Karpas-422 (cell line): ENCODE results near the gene ELK4. TPM values are rescaled to one million over a fixed set of nuclear protein-coding genes. Genes with fewer than 3 reads are reported as not detected.

Experiments used
- DNase-seq: peaks from one replicate; pipeline ENCODE4 v3.0.0-alpha.2; 2015
- H2AFZ ChIP-seq: fragments of 200-600 bp; sonication (generic); 2 replicates; pipeline ENCODE4 v1.6.1; 2014; ENCODE audit warnings: antibody characterized with exemption, low read length, mixed read lengths
- H3K27ac ChIP-seq: fragments of 200-600 bp; sonication (generic); 2 replicates; pipeline ENCODE4 v1.5.1; 2014; ENCODE audit warnings: mild to moderate bottlenecking, low read length, moderate library complexity
- H3K27me3 ChIP-seq: fragments of 200-600 bp; sonication (generic); 2 replicates; pipeline ENCODE4 v1.6.1; 2014; ENCODE audit warnings: low read length, mixed read lengths
- H3K36me3 ChIP-seq: fragments of 200-600 bp; sonication (generic); 2 replicates; pipeline ENCODE4 v1.6.1; 2014; ENCODE audit warnings: low read length, mixed read lengths; ENCODE audit not compliant: insufficient read depth
- H3K4me1 ChIP-seq: fragments of 200-600 bp; sonication (generic); 2 replicates; pipeline ENCODE4 v1.6.1; 2014; ENCODE audit warnings: mild to moderate bottlenecking, low read length, mixed read lengths
- H3K4me2 ChIP-seq: fragments of 200-600 bp; sonication (generic); 2 replicates; pipeline ENCODE4 v1.6.1; 2014; ENCODE audit warnings: low read length, low read depth, mild to moderate bottlenecking; ENCODE audit not compliant: poor library complexity, severe bottlenecking
- H3K4me3 ChIP-seq: fragments of 200-600 bp; sonication (generic); 2 replicates; pipeline ENCODE4 v1.5.1; 2014; ENCODE audit warnings: mild to moderate bottlenecking, antibody characterized with exemption, low read length, mixed read lengths
- H3K79me2 ChIP-seq: fragments of 200-600 bp; sonication (generic); 2 replicates; pipeline ENCODE4 v1.6.1; 2014; ENCODE audit warnings: mild to moderate bottlenecking, low read length, mixed read lengths
- H3K9ac ChIP-seq: fragments of 200-600 bp; sonication (generic); 2 replicates; pipeline ENCODE4 v1.6.0; 2014; ENCODE audit warnings: low read length
- H3K9me2 ChIP-seq: fragments of 200-600 bp; sonication (generic), shearing (Covaris generic); replicated peaks from 2 replicates; pipeline ENCODE4 v1.6.0; 2014; ENCODE audit warnings: mild to moderate bottlenecking, low read length, moderate library complexity; ENCODE audit not compliant: insufficient read depth
- H3K9me3 ChIP-seq: fragments of 300-700, 200-600 bp; sonication (generic); 2 replicates; pipeline ENCODE4 v1.6.1; 2014; ENCODE audit warnings: low read length, mixed read lengths
- H4K20me1 ChIP-seq: fragments of 200-600 bp; sonication (generic); 2 replicates; pipeline ENCODE4 v1.6.1; 2014; ENCODE audit warnings: mild to moderate bottlenecking, antibody characterized with exemption, low read length, low read depth; ENCODE audit not compliant: insufficient read depth
- total RNA-seq: library from RNA; depleted of rRNA; stranded (reverse); fragments of >200 nt; shearing (Covaris generic); gene quantifications from 2 replicates; pipeline ENCODE4 v1.2.3, GENCODE V29; 2014; ENCODE audit warnings: low replicate concordance

Gene ELK4
- total RNA-seq, 1 experiment from 2014 or later, result 57.3 TPM

GRCh38 chr1:205569411-205570172 lies 62.2 kb downstream of the ELK4 start:
- Histone ChIP-seq H3K4me3 (no peak overlapping the region), H3K4me2 (no peak overlapping the region), H3K9me2 (no peaks in the 10 kb centered on the region), H3K27ac (no peak overlapping the region), H4K20me1 (no peaks in the 10 kb centered on the region), H3K9ac (no peak overlapping the region), H3K79me2 (no peaks in the 10 kb centered on the region), H3K9me3 (no peaks in the 10 kb centered on the region), H3K36me3 (no peaks in the 10 kb centered on the region), H3K4me1 (no peaks in the 10 kb centered on the region), H3K27me3 (no peaks in the 10 kb centered on the region), H2AFZ (no peak overlapping the region)
- no peak for DNase-seq

GRCh38 chr1:205568469-205569361 lies 63.1 kb downstream of the ELK4 start:
- no peak for DNase-seq
- Histone ChIP-seq H3K4me2 (no peak overlapping the region), H3K9me2 (no peaks in the 10 kb centered on the region), H2AFZ (no peak overlapping the region), H3K9me3 (no peaks in the 10 kb centered on the region), H3K36me3 (no peaks in the 10 kb centered on the region), H3K9ac (no peak overlapping the region), H4K20me1 (no peaks in the 10 kb centered on the region), H3K27me3 (no peaks in the 10 kb centered on the region), H3K27ac (no peak overlapping the region), H3K79me2 (no peaks in the 10 kb centered on the region), H3K4me1 (no peaks in the 10 kb centered on the region), H3K4me3 (no peak overlapping the region)

GRCh38 chr1:205568135-205568468 lies 63.7 kb downstream of the ELK4 start:
- Histone ChIP-seq H3K27ac (no peak overlapping the region), H4K20me1 (no peaks in the 10 kb centered on the region), H3K27me3 (no peaks in the 10 kb centered on the region), H3K9ac (no peak overlapping the region), H3K9me2 (no peaks in the 10 kb centered on the region), H3K36me3 (no peaks in the 10 kb centered on the region), H3K4me3 (no peak overlapping the region), H2AFZ (no peak overlapping the region), H3K4me2 (no peak overlapping the region), H3K9me3 (no peaks in the 10 kb centered on the region), H3K79me2 (no peaks in the 10 kb centered on the region), H3K4me1 (no peaks in the 10 kb centered on the region)
- DNase-seq, result no peak

- H3K4me1 ChIP-seq, result no peaks in the 10 kb centered on the region
- H3K36me3 ChIP-seq, result no peaks in the 10 kb centered on the region
- H3K79me2 ChIP-seq, result no peaks in the 10 kb centered on the region
- no peaks in the 10 kb centered on the region for H3K9me3 ChIP-seq
- H3K4me2 ChIP-seq, result no peak overlapping the region
- H3K9me2 ChIP-seq, result no peaks in the 10 kb centered on the region
- DNase-seq, result no peak
- no peak overlapping the region for H2AFZ ChIP-seq
- no peak overlapping the region for H3K27ac ChIP-seq
- H3K4me3 ChIP-seq, result no peak overlapping the region
- H3K9ac ChIP-seq, result no peak overlapping the region
- no peaks in the 10 kb centered on the region for H4K20me1 ChIP-seq
- no peaks in the 10 kb centered on the region for H3K27me3 ChIP-seq
These were observed 64.1 kb downstream of the ELK4 start for GRCh38 chr1:205567716-205568115.

- H3K27me3 ChIP-seq, result 0 out of 2 replicates have a peak, but pooled peaks cover 2% of the 10 kb centered on the region
- H2AFZ ChIP-seq, result no peak overlapping the region
- no peak overlapping the region for H3K4me2 ChIP-seq
- no peak overlapping the region for H3K4me3 ChIP-seq
- peaks cover 13% of the 10 kb centered on the region for H3K9me3 ChIP-seq
- H3K36me3 ChIP-seq, result no peaks in the 10 kb centered on the region
- H4K20me1 ChIP-seq, result no peaks in the 10 kb centered on the region
- H3K79me2 ChIP-seq, result no peaks in the 10 kb centered on the region
- no peak overlapping the region for H3K9ac ChIP-seq
- H3K27ac ChIP-seq, result no peak overlapping the region
- no peaks in the 10 kb centered on the region for H3K4me1 ChIP-seq
- no peaks in the 10 kb centered on the region for H3K9me2 ChIP-seq
- no peak for DNase-seq
These were observed 66.0 kb downstream of the ELK4 start for GRCh38 chr1:205565799-205566198.

- Histone ChIP-seq H3K4me1 (no peaks in the 10 kb centered on the region), H3K4me2 (no peak overlapping the region), H4K20me1 (no peaks in the 10 kb centered on the region), H3K36me3 (no peaks in the 10 kb centered on the region), H3K27me3 (0 out of 2 replicates have a peak, but pooled peaks cover 2% of the 10 kb centered on the region), H3K9me2 (no peaks in the 10 kb centered on the region), H3K27ac (no peak overlapping the region), H3K9ac (no peak overlapping the region), H3K4me3 (no peak overlapping the region), H2AFZ (no peak overlapping the region), H3K79me2 (no peaks in the 10 kb centered on the region), H3K9me3 (peaks cover 13% of the 10 kb centered on the region)
- DNase-seq, result no peak
These were observed 67.8 kb downstream of the ELK4 start for GRCh38 chr1:205563927-205564441.

GRCh38 chr1:205561501-205562203 lies 70.2 kb downstream of the ELK4 start:
- no peaks in the 10 kb centered on the region for H3K36me3 ChIP-seq
- DNase-seq, result no peak
- no peak overlapping the region for H3K27ac ChIP-seq
- 0 out of 2 replicates have a peak, but pooled peaks cover 2% of the 10 kb centered on the region for H3K27me3 ChIP-seq
- no peak overlapping the region for H3K4me3 ChIP-seq
- H3K9ac ChIP-seq, result no peak overlapping the region
- H3K4me2 ChIP-seq, result no peak overlapping the region
- H3K79me2 ChIP-seq, result no peaks in the 10 kb centered on the region
- H3K9me2 ChIP-seq, result no peaks in the 10 kb centered on the region
- no peaks in the 10 kb centered on the region for H3K4me1 ChIP-seq
- H3K9me3 ChIP-seq, result peaks cover 13% of the 10 kb centered on the region
- no peaks in the 10 kb centered on the region for H4K20me1 ChIP-seq
- H2AFZ ChIP-seq, result no peak overlapping the region
